ENCODE data around the gene ADAMTS19.

DNA sequence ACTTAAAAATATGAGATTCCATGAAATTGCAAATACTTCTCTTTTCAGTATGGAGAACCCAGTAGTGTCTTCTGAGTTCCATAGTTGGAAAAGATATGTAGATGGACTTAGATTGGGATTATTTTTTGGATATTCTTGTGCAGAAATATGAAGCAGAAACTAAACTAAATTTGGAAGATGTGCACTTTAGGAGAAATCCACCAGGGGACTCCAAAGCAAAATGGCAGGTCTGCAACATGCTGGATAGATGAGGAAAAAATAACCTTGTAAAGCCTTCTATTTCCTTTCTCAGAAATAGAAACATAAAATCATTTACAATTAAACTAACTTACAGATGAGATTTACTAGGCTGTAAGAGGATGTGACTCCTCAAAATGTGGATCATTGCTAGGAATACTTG lies 238.6 kb downstream of the ADAMTS19 start:
- no peak for TF ChIP-seq POLR2A (IDR thresholded peaks at IDR 0.05)
- TF ChIP-seq, protein P1, sequence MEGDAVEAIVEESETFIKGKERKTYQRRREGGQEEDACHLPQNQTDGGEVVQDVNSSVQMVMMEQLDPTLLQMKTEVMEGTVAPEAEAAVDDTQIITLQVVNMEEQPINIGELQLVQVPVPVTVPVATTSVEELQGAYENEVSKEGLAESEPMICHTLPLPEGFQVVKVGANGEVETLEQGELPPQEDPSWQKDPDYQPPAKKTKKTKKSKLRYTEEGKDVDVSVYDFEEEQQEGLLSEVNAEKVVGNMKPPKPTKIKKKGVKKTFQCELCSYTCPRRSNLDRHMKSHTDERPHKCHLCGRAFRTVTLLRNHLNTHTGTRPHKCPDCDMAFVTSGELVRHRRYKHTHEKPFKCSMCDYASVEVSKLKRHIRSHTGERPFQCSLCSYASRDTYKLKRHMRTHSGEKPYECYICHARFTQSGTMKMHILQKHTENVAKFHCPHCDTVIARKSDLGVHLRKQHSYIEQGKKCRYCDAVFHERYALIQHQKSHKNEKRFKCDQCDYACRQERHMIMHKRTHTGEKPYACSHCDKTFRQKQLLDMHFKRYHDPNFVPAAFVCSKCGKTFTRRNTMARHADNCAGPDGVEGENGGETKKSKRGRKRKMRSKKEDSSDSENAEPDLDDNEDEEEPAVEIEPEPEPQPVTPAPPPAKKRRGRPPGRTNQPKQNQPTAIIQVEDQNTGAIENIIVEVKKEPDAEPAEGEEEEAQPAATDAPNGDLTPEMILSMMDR (IDR thresholded peaks at IDR 0.05), result no peak
